Activated gamma-delta T cell (primary cell): ENCODE results near the gene HECTD2.
"Not testable (repeated sequence)": the region's sequence is repeated elsewhere in the genome, so short reads cannot be mapped to it uniquely, and the experiment has no call there.

Experiments
- DNase-seq: peaks from one replicate; lab custom pipeline; 2025; lab: John Stamatoyannopoulos, UW

Gene HECTD2

DNA sequence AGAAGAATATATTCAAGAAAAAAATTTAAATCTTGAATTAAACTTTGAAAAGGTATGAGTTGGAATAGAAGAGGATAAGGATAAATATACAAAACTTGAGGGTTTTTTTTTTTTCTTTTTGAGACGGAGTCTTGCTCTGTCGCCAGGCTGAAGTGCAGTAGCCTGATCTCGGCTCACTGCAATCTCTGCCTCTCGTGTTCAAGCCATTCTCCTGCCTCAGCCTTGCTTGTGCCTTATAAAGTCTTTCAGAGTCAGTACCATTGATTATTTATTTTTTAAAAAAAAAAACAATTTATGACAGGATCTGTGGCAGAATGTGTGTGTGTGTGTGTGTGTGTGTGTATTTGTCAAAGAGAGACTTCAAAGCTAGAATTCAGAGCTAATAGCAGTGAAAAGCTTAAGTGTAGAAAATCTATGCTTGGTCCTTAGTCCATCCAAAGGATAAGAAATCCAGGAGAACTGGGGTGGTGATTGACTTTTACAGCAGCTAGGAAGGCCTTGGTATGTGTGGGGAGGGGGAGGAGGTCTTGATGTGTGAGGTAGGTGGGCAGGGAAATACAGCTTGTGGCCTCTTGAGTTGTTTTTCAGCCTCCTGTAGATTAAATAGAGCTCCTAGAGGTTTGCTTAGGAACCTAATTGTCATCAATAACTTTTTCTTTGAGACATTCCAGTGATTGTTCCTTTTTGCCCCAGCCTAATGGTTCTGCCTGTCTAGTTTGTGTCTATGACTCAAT lies 2.4 kb downstream of the HECTD2 start:
- no peak for DNase-seq

DNA sequence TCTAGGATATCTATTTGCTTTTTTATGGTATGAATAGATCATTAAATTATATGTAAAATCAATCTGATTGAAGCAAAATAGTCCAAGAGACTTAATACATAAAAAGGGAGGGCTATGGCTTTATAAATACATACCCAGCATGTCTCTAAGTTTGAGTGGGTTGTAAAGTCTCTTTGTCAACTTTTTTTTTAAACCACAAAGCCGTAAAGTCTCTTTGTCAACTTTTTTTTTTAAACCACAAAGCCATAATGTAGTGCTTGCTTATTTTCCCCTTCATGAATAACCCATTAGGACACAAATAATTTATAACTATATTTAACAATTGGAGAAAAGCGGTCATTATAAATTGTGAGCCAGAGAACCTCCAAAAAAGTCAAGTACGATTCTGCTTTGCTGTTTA lies 5.7 kb downstream of the HECTD2 start:
- DNase-seq = no peak

DNA sequence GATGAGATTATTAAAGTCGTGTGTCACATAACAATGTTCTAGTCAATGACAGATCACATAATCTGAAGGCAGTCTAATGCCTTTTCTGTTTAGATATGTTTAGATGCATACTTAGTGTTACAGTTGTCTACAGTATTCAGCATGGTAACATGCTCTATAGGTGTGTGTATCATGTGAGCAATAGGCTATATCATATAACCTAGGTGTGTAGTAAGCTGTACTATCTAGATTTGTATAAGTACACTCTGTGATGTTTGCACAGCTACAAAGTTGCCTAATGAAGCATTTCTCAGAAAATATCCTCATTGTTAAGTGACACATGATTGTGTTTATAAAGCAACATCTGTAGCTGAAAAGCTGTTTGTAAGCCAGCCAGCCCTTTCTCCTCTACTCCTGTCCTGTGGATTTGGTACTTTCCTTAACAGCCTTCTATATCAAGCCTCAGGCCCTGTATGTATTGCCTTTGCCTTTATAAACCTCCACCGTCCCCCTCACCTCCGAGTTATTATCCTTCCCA lies 6.3 kb downstream of the HECTD2 start:
- no peak for DNase-seq

DNA sequence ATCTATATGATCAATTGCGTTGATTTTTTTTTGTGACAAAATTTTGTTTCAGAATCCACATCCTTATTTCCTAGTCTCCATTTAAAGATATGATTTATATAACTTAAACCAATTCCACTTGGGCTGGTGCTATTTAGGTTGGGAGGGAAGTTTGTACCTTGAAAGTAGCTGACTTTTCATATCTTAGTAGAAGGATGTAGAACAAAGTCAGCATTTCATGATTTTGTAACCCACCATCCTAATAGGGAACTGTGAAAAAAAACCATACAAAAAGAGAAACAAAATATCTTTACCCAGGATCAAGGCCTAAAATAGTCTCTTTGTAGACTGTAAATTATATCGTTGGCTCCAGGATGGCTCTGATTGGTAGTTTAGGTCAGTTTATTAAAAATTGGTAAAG lies 8.3 kb downstream of the HECTD2 start:
- DNase-seq = no peak

- DNase-seq = no peak
These were observed 10.7 kb downstream of the HECTD2 start for GRCh38 chr10:91420868-91421267.

- no peak for DNase-seq
These were observed 12.8 kb downstream of the HECTD2 start for GRCh38 chr10:91422915-91423314.

- DNase-seq = no peak
These were observed 13.9 kb downstream of the HECTD2 start for GRCh38 chr10:91424016-91424415.

- no peak for DNase-seq
These were observed 22.0 kb downstream of the HECTD2 start for GRCh38 chr10:91432175-91432574.

DNA sequence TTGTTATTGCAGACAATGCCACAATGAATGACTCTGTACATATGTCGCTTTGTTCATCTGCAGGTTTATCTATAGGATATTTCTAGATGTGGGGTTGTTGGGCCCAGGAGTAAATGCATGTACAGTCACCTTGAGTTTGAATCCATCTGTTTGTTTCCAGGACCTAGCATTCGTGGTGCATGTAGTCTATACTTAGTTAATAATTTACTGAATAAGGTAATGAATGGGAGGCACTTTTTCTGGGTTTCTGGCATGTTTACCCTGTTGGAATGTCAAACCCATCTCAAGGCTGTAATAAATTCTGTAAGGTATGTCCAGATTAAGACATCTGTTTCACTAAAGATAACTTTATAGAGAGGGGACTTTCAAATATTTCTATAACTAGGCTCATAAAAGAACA lies 23.5 kb downstream of the HECTD2 start:
- no peak for DNase-seq

DNA sequence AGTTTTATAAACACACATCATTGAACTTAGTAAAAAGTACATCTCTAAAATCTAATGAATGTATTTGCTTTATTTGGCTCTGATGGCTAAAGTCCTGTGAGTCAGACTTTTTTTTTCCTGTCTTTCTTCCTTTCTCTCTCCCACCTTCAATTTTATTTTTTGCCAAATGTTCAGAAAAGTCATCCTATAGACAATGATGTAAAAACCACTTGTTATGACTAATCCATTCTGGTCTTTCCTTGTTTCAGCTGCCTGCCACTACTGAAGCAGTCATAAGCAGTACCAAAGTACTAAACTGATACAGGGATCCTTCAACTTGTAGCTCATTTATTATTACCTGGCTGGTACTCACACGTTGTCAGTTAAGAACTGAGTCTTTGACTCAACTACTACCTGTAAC lies 23.9 kb downstream of the HECTD2 start:
- no peak for DNase-seq

DNA sequence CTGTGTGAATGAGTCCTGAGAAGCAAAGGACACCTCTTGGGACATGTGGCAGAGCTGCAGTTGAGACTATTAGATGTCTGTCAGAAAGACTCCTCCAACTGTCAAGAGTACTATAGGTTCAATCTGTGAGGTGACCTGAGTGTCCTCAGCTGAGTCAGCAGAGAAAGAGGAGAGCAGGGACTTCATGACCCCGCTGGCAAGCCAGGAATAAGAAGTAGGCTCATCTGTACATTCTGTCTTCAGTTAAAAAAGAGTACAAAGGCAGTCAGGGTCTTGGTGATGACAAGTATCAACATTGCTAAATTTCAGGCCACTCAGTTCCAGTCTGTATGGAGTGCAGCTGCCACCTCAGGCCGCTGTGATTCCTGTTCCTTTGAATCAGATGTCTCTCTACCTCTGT lies 25.1 kb downstream of the HECTD2 start:
- no peak for DNase-seq

DNA sequence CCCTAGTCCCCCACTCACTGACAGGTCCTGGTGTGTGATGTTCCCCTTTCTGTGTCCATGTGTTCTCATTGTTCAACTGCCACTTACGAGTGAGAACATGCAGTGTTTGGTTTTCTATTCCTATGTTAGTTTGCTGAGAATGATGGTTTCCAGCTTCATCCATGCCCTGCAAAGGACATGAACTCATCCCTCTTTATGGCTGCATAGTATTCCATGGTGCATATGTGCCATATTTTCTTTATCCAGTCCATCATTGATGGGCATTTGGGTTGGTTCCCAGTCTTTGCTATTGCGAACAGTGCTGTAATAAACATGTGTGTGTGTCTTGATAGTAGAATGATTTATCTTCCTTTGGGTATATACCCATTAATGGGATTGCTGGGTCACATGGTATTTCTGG lies 28.1 kb downstream of the HECTD2 start:
- DNase-seq = not testable (repeated sequence)

- DNase-seq = no peak
These were observed 34.4 kb downstream of the HECTD2 start for GRCh38 chr10:91444211-91445182.

DNA sequence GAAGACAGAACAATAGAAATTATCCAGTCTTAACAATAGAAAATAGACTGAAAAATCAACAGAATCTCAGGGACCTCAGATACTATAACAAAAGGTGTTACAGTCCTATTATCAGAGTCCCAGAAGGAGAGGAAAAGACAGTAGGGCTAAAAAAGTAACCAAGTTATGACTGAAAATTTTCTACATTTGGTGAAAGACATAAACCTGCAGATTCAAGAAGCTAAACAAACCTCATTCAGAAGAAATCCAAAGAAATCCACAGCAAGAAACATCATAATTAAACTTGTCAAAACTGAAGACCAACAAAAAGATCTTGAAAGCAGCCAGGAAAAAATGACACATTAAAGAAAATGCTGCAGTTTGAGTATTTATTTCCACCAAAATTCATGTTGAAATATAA lies 41.9 kb downstream of the HECTD2 start:
- DNase-seq = no peak

- DNase-seq = no peak
These were observed 43.4 kb downstream of the HECTD2 start for GRCh38 chr10:91453535-91453934.

GRCh38 chr10:91455135-91455534 lies 45.0 kb downstream of the HECTD2 start:
- not testable (repeated sequence) for DNase-seq

- DNase-seq = no peak
These were observed 50.5 kb downstream of the HECTD2 start for GRCh38 chr10:91460681-91461080.

DNA sequence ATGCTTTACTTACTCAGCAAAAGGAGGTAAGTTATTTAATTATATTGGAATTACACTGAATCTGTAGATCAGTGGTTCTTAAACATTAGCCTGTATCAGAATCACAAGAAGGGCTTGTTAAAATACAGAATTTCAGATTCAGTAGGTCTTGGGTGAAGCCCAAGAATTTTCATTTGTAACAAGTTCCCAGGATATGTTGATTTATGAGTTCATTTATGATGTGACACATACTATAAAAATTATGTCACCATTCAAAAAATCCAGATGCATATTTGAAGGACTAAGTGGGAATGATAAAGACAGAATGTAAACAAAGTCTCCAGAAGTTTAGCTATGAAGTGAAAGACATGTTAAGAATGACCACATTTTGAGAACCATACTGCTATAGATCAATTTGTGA lies 52.3 kb downstream of the HECTD2 start:
- no peak for DNase-seq

DNA sequence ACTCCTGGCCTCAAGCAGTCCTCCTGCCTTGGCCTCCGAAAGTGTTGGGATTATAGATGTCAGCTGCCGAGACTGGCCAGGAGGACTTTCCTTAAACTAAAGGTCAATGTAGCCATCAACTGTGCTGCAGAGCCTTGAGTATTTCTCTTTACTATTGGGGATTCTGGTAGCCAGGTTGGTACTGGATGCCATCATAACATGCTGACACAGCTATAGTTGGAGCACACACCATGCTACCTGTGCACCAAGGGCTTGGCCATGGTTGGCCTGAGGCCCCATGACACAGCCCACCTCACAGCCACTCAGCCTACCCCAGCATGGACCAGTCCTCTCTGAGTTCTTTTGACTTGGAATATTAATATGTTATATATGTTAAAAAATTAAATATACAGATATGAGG lies 54.4 kb downstream of the HECTD2 start:
- DNase-seq = no peak

DNA sequence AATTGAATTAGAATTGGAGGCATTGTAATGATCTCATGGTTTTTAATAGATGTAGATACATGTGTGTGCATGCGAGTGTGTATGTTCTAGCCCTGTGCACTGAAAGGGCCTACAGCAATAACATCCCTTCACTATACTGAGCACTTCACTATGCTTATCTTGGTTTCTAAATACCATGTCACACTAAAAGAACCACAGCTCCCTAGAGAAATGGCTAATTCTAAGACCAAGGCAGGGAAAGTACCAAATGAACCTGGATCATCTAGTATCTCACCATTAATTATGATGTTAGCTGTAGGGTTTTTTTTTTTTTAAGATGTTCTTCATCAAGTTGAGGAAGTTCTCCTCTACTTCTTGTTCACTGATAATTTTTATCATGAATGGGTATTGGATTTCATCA lies 55.1 kb downstream of the HECTD2 start:
- DNase-seq = no peak

GRCh38 chr10:91467114-91467513 lies 57.0 kb downstream of the HECTD2 start:
- DNase-seq = no peak

DNA sequence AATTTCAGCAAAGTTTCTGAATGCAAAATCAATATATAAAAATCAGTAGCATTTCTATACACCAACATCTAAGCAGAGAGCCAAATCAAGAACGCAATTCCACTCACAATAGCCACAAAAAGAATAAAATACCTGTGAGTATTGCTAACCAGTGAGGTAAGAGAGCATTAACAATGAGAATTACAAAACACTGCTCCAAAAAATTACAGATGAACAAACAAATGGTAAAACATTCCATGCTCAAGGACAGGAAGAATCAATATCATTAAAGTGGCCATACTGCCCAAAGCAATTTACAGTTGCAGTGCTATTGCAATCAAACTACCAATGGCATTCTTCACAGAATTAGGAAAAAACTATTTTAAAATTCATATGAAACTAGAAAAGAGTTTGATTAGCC lies 61.5 kb downstream of the HECTD2 start:
- DNase-seq = no peak

DNA sequence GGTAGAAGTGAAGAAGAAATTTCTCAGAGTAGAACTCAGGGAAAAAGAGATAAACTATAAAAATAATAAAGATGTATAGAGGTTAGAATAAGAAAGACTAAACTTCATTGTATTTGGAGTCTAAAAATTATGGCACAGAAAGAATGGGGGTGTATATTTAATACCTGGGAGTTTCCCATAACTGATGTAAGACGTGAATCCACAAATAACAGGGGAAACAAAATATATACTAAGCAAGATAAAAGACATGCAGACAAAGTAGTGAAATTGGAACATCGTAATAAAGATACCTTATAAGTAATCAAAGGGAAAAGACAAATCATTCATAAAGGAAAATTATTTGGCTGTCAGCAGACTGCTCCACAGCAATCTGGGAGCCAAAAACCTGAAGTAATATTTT lies 62.8 kb downstream of the HECTD2 start:
- DNase-seq = no peak
